ENCODE measurements around the gene SPDYE8. TPM values are rescaled to one million over a fixed set of nuclear protein-coding genes. Genes with fewer than 3 reads are reported as not detected.
A peak's percentile ranks its signal among the peaks of the same experiment; 100 is the strongest.

SPDYE8 gene
- total and polyA plus RNA-seq, 2 of the 13 experiments (the other 11 are each of a cell fraction or from before 2014, with no cell fraction given): not detected

DNA sequence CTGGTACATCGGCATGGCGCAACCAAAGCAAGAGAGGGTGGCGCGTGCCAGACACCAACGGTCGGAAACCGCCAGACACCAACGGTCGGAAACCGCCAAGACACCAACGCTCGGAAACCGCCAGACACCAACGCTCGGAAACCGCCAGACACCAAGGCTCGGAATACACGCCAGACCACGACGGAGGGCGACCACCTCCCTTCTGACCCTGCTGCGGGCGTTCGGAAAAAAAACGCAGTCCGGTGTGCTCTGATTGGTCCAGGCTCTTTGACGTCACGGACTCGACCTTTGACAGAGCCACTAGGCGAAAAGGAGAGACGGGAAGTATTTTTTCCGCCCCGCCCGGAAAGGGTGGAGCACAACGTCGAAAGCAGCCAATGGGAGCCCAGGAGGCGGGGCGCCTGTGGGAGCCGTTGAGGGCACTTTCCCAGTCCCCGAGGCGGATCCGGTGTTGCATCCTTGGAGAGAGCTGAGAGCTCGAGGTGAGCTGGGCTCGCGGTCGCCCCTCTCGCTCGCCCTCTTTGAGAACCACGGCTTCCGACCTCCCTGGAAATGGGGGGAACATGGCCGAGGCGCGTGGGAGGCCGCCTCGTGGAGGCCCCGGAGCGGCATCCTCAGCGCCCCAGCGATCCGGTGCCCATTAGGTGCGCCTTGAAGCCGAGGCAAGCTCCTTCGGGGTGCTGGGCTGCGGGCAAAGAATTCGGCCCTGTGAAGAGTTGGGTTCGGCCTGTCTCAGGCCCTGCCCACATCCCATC is 23.7 kb downstream of the SPDYE8 start (continued):
- TF ChIP-seq RFXAP (CRISPR knock-in tag; IDR thresholded peaks at IDR 0.05; ENCODE audit: borderline replicate concordance): peak; percentile 82
- peak; percentile 82; the same call in 1 of the 2 replicates for TF ChIP-seq ZNF124 (CRISPR knock-in tag; IDR thresholded peaks at IDR 0.05)
- TF ChIP-seq GATA4 (IDR thresholded peaks at IDR 0.05; ENCODE audit: borderline replicate concordance, low read depth): peak; percentile 78; the same call in 1 of the 2 replicates
- peak; percentile 77; the same call in 1 of the 2 replicates for TF ChIP-seq SIN3A (IDR thresholded peaks at IDR 0.05; ENCODE audit: borderline replicate concordance, low read depth, low read length)
- TF ChIP-seq YEATS2 (CRISPR knock-in tag; IDR thresholded peaks at IDR 0.05; ENCODE audit: borderline replicate concordance): peak; percentile 41; the same call in 1 of the 2 replicates
- TF ChIP-seq, protein P1, sequence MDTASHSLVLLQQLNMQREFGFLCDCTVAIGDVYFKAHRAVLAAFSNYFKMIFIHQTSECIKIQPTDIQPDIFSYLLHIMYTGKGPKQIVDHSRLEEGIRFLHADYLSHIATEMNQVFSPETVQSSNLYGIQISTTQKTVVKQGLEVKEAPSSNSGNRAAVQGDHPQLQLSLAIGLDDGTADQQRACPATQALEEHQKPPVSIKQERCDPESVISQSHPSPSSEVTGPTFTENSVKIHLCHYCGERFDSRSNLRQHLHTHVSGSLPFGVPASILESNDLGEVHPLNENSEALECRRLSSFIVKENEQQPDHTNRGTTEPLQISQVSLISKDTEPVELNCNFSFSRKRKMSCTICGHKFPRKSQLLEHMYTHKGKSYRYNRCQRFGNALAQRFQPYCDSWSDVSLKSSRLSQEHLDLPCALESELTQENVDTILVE (CRISPR knock-in tag; IDR thresholded peaks at IDR 0.05): 0 out of 2 replicates have a peak, but pooled peaks have one; percentile 54
- TF ChIP-seq CREB1 (IDR thresholded peaks at IDR 0.05): peak; percentile 96
- peak; percentile 82 for TF ChIP-seq CREB1 (CRISPR knock-in tag; IDR thresholded peaks at IDR 0.05)
- TF ChIP-seq ZNF605 (CRISPR knock-in tag; IDR thresholded peaks at IDR 0.05): peak; percentile 44; the same call in 1 of the 2 replicates
- 0 out of 2 replicates have a peak, but pooled peaks have one; percentile 37 for TF ChIP-seq PITX1 (CRISPR knock-in tag; IDR thresholded peaks at IDR 0.05)
- 0 out of 2 replicates have a peak, but pooled peaks have one; percentile 23 for TF ChIP-seq NR2F6 (IDR thresholded peaks at IDR 0.05)
- TF ChIP-seq NR2F6 (CRISPR knock-in tag; IDR thresholded peaks at IDR 0.05): 0 out of 2 replicates have a peak, but pooled peaks have one; percentile 3
- TF ChIP-seq NR2F1 (CRISPR knock-in tag; IDR thresholded peaks at IDR 0.05): peak in 1 of 2 experiments; percentile 50; a peak in 2 of 4 replicates
- TF ChIP-seq, protein P2, sequence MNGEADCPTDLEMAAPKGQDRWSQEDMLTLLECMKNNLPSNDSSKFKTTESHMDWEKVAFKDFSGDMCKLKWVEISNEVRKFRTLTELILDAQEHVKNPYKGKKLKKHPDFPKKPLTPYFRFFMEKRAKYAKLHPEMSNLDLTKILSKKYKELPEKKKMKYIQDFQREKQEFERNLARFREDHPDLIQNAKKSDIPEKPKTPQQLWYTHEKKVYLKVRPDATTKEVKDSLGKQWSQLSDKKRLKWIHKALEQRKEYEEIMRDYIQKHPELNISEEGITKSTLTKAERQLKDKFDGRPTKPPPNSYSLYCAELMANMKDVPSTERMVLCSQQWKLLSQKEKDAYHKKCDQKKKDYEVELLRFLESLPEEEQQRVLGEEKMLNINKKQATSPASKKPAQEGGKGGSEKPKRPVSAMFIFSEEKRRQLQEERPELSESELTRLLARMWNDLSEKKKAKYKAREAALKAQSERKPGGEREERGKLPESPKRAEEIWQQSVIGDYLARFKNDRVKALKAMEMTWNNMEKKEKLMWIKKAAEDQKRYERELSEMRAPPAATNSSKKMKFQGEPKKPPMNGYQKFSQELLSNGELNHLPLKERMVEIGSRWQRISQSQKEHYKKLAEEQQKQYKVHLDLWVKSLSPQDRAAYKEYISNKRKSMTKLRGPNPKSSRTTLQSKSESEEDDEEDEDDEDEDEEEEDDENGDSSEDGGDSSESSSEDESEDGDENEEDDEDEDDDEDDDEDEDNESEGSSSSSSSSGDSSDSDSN (CRISPR knock-in tag; IDR thresholded peaks at IDR 0.05): peak; percentile 54; the same call in 1 of the 2 replicates
- TF ChIP-seq MED1 (CRISPR knock-in tag; IDR thresholded peaks at IDR 0.05): peak; percentile 20; the same call in 1 of the 2 replicates
- TF ChIP-seq ZNF160 (CRISPR knock-in tag; IDR thresholded peaks at IDR 0.05): 0 out of 2 replicates have a peak, but pooled peaks have one; percentile 75
- peak; percentile 63 for TF ChIP-seq ELF1 (CRISPR knock-in tag; IDR thresholded peaks at IDR 0.05)
- TF ChIP-seq FOXC1 (CRISPR knock-in tag; IDR thresholded peaks at IDR 0.05; ENCODE audit: borderline replicate concordance): 0 out of 2 replicates have a peak, but pooled peaks have one; percentile 18
- TF ChIP-seq HMGXB3 (CRISPR knock-in tag; IDR thresholded peaks at IDR 0.05; ENCODE audit: borderline replicate concordance): peak; percentile 68
- TF ChIP-seq PHF21A (CRISPR knock-in tag; IDR thresholded peaks at IDR 0.05): 0 out of 2 replicates have a peak, but pooled peaks have one; percentile 32
- TF ChIP-seq POLR2G (IDR thresholded peaks at IDR 0.05; ENCODE audit: low read depth, low read length): peak; percentile 81
- TF ChIP-seq ZBTB3 (CRISPR knock-in tag; IDR thresholded peaks at IDR 0.05; ENCODE audit: borderline replicate concordance, low read depth): 0 out of 2 replicates have a peak, but pooled peaks have one; percentile 29
